22Rv1 (cell line): ENCODE measurements around the gene MTIF3.
A peak's percentile ranks its signal among the peaks of the same experiment; 100 is the strongest.

Experiments
- CTCF ChIP-seq: fragments of 450-650 bp; IDR thresholded peaks from 2 replicates; pipeline ENCODE4 v1.5.1; 2017; ENCODE audit warnings: mild to moderate bottlenecking
- ZFX ChIP-seq: fragments of 450-650 bp; IDR thresholded peaks from 2 replicates; pipeline ENCODE4 v1.6.1; 2017; ENCODE audit warnings: antibody characterized with exemption, borderline replicate concordance

- TF ChIP-seq CTCF, result 0 out of 2 replicates have a peak, but pooled peaks have one; percentile 4
- TF ChIP-seq ZFX, result no peak
Observed at GRCh38 chr13:27449936-27450828, at the start of gene MTIF3.
